SU-DHL-6 (cell line): ENCODE results near the gene STC2.

ENCODE experiments used
- H2AFZ ChIP-seq: fragments of 200-600 bp; sonication (generic); 2 replicates; pipeline ENCODE4 v1.6.1; 2014; ENCODE audit warnings: low read depth, mild to moderate bottlenecking, moderate library complexity, mixed read lengths, antibody characterized with exemption, low read length; ENCODE audit not compliant: severe bottlenecking
- H3F3A ChIP-seq: fragments of 200-600 bp; shearing (Covaris generic); 2 replicates; pipeline ENCODE4 v1.6.0; 2016; ENCODE audit warnings: antibody characterized with exemption, mild to moderate bottlenecking; ENCODE audit not compliant: insufficient read depth
- H3K27ac ChIP-seq: fragments of 200-600 bp; sonication (generic); 2 replicates; pipeline ENCODE4 v1.5.1; 2016; ENCODE audit warnings: low read depth, mild to moderate bottlenecking, low read length, moderate library complexity, mixed read lengths
- H3K27me3 ChIP-seq: fragments of 200-600 bp; sonication (generic), shearing (Covaris generic); 2 replicates; pipeline ENCODE4 v1.6.0; 2014; ENCODE audit warnings: mild to moderate bottlenecking, low read length
- H3K36me3 ChIP-seq: fragments of 200-600 bp; sonication (generic); 2 replicates; pipeline ENCODE4 v1.6.1; 2014; ENCODE audit warnings: mild to moderate bottlenecking, low read length, mixed read lengths
- H3K4me2 ChIP-seq: fragments of 300-600, 200-600 bp; shearing (Covaris generic), sonication (generic); 2 replicates; pipeline ENCODE4 v1.6.0; 2014; ENCODE audit warnings: low read length, low read depth, mild to moderate bottlenecking; ENCODE audit not compliant: poor library complexity, severe bottlenecking
- H3K4me3 ChIP-seq: fragments of 200-600 bp; sonication (generic); 2 replicates; pipeline ENCODE4 v1.5.1; 2014; ENCODE audit warnings: antibody characterized with exemption, low read length, mild to moderate bottlenecking, mixed read lengths; ENCODE audit not compliant: insufficient read depth, poor library complexity, severe bottlenecking
- H3K79me2 ChIP-seq: fragments of 200-600 bp; sonication (generic); 2 replicates; pipeline ENCODE4 v1.6.1; 2014; ENCODE audit warnings: mild to moderate bottlenecking, low read length, moderate library complexity; ENCODE audit not compliant: insufficient read depth
- H3K9ac ChIP-seq: fragments of 200-600 bp; sonication (generic); 2 replicates; pipeline ENCODE4 v1.7.0; 2014; ENCODE audit warnings: mild to moderate bottlenecking, low read length
- H3K9me2 ChIP-seq: fragments of 200-600 bp; sonication (generic); replicated peaks from 2 replicates; pipeline ENCODE4 v1.6.1; 2014; ENCODE audit warnings: low read length; ENCODE audit not compliant: insufficient read depth
- H3K9me3 ChIP-seq: fragments of 200-600 bp; sonication (generic); 2 replicates; pipeline ENCODE4 v1.6.1; 2014; ENCODE audit warnings: low read length, mixed read lengths; ENCODE audit not compliant: insufficient read depth
- H4K20me1 ChIP-seq: fragments of 200-600 bp; sonication (generic); 2 replicates; pipeline ENCODE4 v1.6.1; 2014; ENCODE audit warnings: low read depth, mild to moderate bottlenecking, antibody characterized with exemption, low read length, moderate library complexity, mixed read lengths
- EZH2phosphoT487 ChIP-seq: fragments of 200-600 bp; sonication (generic), shearing (Covaris generic); conservative IDR thresholded peaks from 2 replicates; pipeline ENCODE4 v1.6.1; 2018; ENCODE audit warnings: mild to moderate bottlenecking, antibody characterized with exemption, low read length, moderate library complexity, mixed read lengths
- TF ChIP-seq, protein P1 (sequence below): fragments of 200-600 bp; sonication (generic); IDR thresholded peaks from one replicate; pipeline ENCODE4 v1.5.1; 2017; ENCODE audit warnings: antibody characterized with exemption, mild to moderate bottlenecking, low read length, moderate library complexity; ENCODE audit not compliant: insufficient read depth, poor library complexity, severe bottlenecking

STC2 gene

DNA sequence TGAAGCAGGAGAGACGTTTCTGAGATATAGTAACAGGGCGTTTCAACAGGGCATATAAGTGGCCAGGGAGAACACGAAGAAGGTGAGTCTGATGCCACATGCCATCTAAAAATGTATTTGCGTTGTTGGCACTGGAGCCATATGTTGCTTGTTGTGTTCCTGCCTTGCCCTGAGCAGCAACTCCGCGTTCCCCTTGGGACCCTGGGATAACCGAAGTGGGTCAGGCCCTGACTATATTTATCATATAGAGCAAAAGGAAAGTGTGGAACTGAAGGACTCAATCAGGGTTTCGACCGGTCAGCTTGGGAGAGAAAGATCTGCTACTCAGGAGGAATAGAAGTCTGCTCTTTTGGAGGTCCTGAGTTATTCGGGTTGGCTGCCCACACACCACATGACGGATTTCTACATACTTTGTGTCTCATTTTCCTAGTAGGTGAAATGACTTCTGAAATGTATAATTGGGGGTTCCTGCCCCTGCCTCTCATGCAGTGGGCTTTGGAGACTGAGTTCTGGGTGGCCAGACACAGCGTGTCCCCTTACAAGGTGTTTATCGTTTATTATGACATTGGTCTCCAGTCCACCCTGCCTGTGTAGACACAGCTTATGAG is 3.0 kb downstream of the STC2 start:
- Histone ChIP-seq H3K9me2 (no peaks in the 10 kb centered on the region), H3K4me3 (no peak overlapping the region), H3F3A (no peaks in the 10 kb centered on the region), H3K27ac (no peak overlapping the region), H2AFZ (no peak overlapping the region), H4K20me1 (no peaks in the 10 kb centered on the region), H3K27me3 (no peaks in the 10 kb centered on the region), H3K9me3 (no peaks in the 10 kb centered on the region), H3K36me3 (no peaks in the 10 kb centered on the region), H3K4me2 (no peak overlapping the region), H3K9ac (no peak overlapping the region), H3K79me2 (no peaks in the 10 kb centered on the region)
- TF ChIP-seq EZH2phosphoT487, result no peak
- TF ChIP-seq, protein P1, sequence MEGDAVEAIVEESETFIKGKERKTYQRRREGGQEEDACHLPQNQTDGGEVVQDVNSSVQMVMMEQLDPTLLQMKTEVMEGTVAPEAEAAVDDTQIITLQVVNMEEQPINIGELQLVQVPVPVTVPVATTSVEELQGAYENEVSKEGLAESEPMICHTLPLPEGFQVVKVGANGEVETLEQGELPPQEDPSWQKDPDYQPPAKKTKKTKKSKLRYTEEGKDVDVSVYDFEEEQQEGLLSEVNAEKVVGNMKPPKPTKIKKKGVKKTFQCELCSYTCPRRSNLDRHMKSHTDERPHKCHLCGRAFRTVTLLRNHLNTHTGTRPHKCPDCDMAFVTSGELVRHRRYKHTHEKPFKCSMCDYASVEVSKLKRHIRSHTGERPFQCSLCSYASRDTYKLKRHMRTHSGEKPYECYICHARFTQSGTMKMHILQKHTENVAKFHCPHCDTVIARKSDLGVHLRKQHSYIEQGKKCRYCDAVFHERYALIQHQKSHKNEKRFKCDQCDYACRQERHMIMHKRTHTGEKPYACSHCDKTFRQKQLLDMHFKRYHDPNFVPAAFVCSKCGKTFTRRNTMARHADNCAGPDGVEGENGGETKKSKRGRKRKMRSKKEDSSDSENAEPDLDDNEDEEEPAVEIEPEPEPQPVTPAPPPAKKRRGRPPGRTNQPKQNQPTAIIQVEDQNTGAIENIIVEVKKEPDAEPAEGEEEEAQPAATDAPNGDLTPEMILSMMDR, result no peak

DNA sequence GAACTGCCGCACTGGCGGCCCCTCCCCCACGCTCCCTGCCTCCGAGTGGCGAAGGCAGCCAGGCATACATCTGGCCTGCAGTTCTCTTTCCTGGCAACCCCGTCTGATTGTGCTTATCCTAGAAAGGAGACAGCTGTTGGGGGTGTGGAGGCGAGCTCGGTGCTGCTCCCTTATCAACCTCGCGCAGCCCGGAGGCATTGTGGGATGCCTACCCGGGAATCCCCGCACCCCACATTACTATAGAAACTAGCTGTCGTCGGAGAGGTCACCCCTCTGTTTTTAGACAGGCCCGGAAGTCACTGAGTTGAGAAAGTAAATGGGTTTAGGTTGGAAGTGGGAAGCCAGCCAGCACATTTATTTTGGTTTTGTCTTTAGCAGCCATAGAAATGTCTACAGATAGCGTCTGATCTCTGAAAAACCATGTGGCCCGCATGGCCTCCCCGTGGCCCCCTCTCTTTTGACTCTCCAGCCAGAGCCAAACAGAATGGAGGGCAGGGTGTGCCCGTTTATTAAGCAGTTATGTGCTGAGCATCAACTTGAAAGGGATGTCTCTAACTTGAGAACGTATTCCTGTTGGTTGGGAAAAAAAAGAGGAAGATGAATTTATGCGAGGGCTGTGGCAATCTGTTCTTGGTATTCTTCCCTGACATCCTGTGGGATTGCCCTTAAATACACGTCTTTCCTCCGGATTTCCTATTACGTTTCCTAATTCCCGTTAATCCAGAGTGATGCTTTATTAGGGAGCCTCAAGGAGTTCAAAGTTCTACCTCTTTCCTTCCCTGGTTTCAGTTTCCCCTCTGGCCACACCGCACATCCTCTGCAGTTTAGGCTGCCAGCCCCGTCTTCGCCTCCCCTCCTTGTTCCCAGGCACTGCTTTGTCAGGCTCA is 3.9 kb downstream of the STC2 start:
- Histone ChIP-seq H2AFZ (no peak overlapping the region), H3K79me2 (no peaks in the 10 kb centered on the region), H3K9me3 (no peaks in the 10 kb centered on the region), H3K4me2 (no peak overlapping the region), H3K9ac (no peak overlapping the region), H3K27ac (no peak overlapping the region), H3K9me2 (no peaks in the 10 kb centered on the region), H3K4me3 (no peak overlapping the region), H4K20me1 (no peaks in the 10 kb centered on the region), H3F3A (no peaks in the 10 kb centered on the region), H3K27me3 (no peaks in the 10 kb centered on the region), H3K36me3 (no peaks in the 10 kb centered on the region)
- no peak for TF ChIP-seq EZH2phosphoT487
- TF ChIP-seq, protein P1, result no peak

DNA sequence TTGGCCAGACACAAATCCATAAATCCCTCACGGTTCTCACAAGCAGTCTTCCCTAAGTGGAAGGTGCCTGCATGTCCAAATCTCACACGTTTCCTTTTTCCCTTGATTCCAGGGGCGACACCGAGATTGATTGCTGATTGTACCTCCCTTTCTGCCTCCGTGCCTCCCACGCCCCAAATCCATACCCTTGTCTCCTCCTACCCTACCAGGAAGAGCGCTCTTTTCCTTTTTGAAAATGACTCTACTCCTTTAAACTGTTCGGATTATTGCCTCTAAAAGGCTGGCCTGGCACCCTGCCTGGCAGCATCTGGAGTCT is 4.5 kb downstream of the STC2 start:
- Histone ChIP-seq H3K36me3 (no peaks in the 10 kb centered on the region), H3K79me2 (no peaks in the 10 kb centered on the region), H3F3A (no peaks in the 10 kb centered on the region), H3K4me3 (no peak overlapping the region), H3K9me3 (no peaks in the 10 kb centered on the region), H3K4me2 (no peak overlapping the region), H3K9me2 (no peaks in the 10 kb centered on the region), H3K27me3 (no peaks in the 10 kb centered on the region), H3K9ac (no peak overlapping the region), H3K27ac (no peak overlapping the region), H2AFZ (no peak overlapping the region), H4K20me1 (no peaks in the 10 kb centered on the region)
- TF ChIP-seq EZH2phosphoT487, result no peak
- TF ChIP-seq, protein P1, result no peak
